IPS-18a (cell line): ENCODE data around the gene ANXA10.
"Not testable (repeated sequence)": the region's sequence is repeated elsewhere in the genome, so short reads cannot be mapped to it uniquely, and the experiment has no call there.

ENCODE experiments used
- H3K27ac ChIP-seq: one replicate; pipeline ENCODE4 v1.5.1; 2013; ENCODE audit warnings: low read length
- H3K27me3 ChIP-seq: one replicate; pipeline ENCODE4 v1.6.1; 2013; ENCODE audit warnings: mild to moderate bottlenecking, low read length; ENCODE audit not compliant: control insufficient read depth, insufficient read depth
- H3K36me3 ChIP-seq: one replicate; pipeline ENCODE4 v1.6.1; 2013; ENCODE audit warnings: low read depth, low read length; ENCODE audit not compliant: control insufficient read depth
- H3K4me1 ChIP-seq: one replicate; pipeline ENCODE4 v1.6.1; 2013; ENCODE audit warnings: low read depth, low read length; ENCODE audit not compliant: control insufficient read depth
- H3K4me3 ChIP-seq: one replicate; pipeline ENCODE4 v1.5.1; 2013; ENCODE audit warnings: low read length
- H3K9ac ChIP-seq: one replicate; pipeline ENCODE4 v1.6.1; 2013; ENCODE audit warnings: mild to moderate bottlenecking, low read length, moderate library complexity
- H3K9me3 ChIP-seq: one replicate; pipeline ENCODE4 v1.6.1; 2013; ENCODE audit warnings: low read depth, low read length; ENCODE audit not compliant: control insufficient read depth

The ANXA10 gene

DNA sequence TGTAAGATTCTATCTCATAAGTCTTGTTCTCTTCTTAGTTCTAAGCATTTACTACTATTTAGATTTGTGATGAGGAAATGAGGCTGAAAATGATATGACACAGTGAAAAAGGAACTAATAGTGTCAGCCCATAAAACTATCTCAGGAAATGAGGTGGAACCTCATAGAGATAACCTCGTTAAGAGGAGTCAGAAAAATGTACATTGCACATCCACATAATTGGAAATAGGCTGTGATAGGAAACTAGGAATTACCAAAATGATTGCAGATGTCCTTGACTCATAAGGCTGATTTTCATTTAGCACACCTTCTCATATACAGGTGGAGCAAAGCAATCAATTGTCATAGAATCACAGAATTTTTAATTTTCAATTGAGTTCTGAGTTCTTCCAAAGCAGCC lies 26.8 kb downstream of the ANXA10 start:
- H3K27me3 ChIP-seq = no peaks in the 10 kb centered on the region
- no peaks in the 10 kb centered on the region for H3K4me1 ChIP-seq
- no peak overlapping the region for H3K9ac ChIP-seq
- no peak overlapping the region for H3K4me3 ChIP-seq
- no peak overlapping the region for H3K27ac ChIP-seq
- H3K36me3 ChIP-seq = no peaks in the 10 kb centered on the region
- H3K9me3 ChIP-seq = no peaks in the 10 kb centered on the region

DNA sequence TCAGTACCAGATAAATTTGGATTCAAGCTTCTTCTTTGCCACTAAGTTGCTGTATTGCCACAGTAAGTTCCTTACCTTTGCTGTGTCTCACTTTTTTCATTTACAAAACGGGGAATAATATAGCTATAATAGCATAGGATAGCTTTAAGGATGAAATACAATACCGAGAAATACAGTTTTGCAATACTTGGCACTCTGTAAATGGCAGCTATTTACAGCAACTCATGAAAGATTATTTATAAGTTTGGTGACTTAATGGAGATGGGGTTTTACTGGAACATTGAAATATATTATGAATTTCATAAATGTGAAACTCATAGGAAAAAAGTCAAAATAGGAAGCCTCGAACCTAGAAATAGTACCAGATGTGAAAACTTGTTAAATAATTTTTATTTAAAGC lies 27.6 kb downstream of the ANXA10 start:
- H3K9ac ChIP-seq = no peak overlapping the region
- H3K27me3 ChIP-seq = no peaks in the 10 kb centered on the region
- no peaks in the 10 kb centered on the region for H3K9me3 ChIP-seq
- no peak overlapping the region for H3K27ac ChIP-seq
- no peaks in the 10 kb centered on the region for H3K4me1 ChIP-seq
- no peaks in the 10 kb centered on the region for H3K36me3 ChIP-seq
- H3K4me3 ChIP-seq = no peak overlapping the region

DNA sequence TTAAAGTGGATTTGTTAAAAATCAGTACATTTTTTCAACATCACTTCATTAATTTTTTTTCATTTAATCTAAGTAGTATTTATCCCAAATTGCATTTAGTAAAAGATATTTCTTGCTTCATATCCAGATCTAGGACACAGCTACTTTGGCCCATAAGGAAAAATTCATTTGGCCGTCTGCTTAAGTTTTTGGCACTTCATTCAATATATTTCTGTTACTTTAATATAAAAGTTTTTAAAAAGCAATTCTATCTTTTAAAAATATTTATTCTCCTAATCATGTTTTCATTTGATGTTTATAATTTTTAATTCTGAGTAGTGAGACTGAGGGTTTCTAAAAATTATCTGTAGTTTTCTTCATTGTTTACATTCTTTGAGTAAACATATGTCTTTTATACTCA lies 28.5 kb downstream of the ANXA10 start:
- H3K27me3 ChIP-seq = no peaks in the 10 kb centered on the region

DNA sequence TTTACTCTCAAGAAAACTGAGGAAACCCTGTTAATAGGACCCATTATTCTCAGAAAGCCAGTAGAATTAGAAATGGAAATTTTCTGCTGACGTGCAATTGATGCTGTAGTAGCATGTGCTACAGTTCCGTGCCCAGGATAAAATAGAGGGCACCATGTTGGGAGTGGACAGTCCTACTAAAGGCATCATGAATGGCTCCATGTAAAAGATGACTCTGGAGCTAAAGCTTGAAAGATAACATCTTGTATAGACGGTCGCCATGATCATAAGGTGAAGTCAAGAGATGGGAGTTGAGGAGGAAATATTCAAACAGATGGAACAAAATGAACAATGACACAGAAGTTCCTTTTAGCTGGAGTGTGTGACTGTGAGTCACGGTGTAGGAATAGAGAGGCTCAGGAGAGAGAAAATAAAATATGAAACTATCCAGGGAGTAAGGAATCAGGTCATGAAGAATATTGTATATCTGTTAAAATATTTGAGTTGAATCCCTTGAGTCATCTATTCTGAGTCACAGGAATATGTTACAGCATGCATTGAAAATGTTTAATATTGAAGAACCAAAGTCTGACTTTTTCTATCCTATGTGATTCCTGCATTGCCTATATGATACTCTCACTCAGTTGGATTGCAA lies 31.8 kb downstream of the ANXA10 start:
- H3K36me3 ChIP-seq = no peaks in the 10 kb centered on the region
- H3K4me1 ChIP-seq = no peaks in the 10 kb centered on the region
- no peak overlapping the region for H3K9ac ChIP-seq
- H3K9me3 ChIP-seq = no peaks in the 10 kb centered on the region
- H3K4me3 ChIP-seq = no peak overlapping the region
- H3K27me3 ChIP-seq = no peaks in the 10 kb centered on the region
- no peak overlapping the region for H3K27ac ChIP-seq

More for the DNA sequence above, 28.5 kb downstream of the ANXA10 start:
- H3K4me1 ChIP-seq = no peaks in the 10 kb centered on the region
- no peaks in the 10 kb centered on the region for H3K9me3 ChIP-seq
- no peak overlapping the region for H3K9ac ChIP-seq
- no peak overlapping the region for H3K27ac ChIP-seq
- H3K36me3 ChIP-seq = no peaks in the 10 kb centered on the region
- no peak overlapping the region for H3K4me3 ChIP-seq

DNA sequence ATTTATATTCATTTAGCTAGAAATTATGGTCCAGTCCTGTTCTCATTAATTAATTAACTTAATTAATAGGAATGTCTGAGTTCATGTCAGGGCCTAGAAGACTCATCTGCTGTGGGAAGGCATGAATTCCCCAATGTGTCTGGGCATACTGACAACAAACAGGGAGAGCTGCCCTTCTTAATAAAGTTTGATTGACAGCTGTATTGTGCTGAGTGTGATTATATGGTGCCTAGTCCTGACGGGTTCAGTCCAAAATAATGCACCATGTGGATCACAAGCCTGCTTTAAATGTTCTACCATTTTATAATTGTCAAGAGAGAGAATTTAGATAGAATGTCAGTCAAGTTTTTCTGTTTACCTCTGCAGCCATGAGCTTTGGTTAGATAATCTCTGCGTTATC lies 34.6 kb downstream of the ANXA10 start:
- Histone ChIP-seq H3K4me1 (no peaks in the 10 kb centered on the region), H3K27ac (no peak overlapping the region), H3K36me3 (no peaks in the 10 kb centered on the region), H3K4me3 (no peak overlapping the region), H3K9ac (no peak overlapping the region), H3K9me3 (no peaks in the 10 kb centered on the region), H3K27me3 (no peaks in the 10 kb centered on the region)

DNA sequence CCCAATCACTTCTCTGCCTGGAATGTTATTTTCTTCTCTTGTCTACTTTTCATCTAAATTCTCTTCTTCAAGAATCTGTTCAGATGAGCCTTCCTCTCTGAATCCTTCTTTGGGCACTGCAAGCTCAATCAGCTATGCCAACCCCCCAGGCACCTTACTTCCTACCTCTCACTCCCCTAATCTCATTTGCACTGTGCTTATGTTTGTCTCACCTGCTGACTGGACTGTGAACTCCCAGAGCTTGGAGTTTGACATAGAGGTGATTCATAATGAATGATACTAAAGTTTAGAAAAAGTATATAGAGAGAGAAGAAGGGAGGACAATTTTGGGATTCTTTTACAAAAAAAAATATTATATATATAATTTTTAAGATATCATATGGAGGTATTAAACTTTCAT lies 36.3 kb downstream of the ANXA10 start:
- H3K9ac ChIP-seq = no peak overlapping the region
- H3K4me3 ChIP-seq = no peak overlapping the region
- H3K36me3 ChIP-seq = no peaks in the 10 kb centered on the region
- H3K27ac ChIP-seq = no peak overlapping the region
- no peaks in the 10 kb centered on the region for H3K4me1 ChIP-seq
- no peaks in the 10 kb centered on the region for H3K9me3 ChIP-seq
- H3K27me3 ChIP-seq = no peaks in the 10 kb centered on the region

DNA sequence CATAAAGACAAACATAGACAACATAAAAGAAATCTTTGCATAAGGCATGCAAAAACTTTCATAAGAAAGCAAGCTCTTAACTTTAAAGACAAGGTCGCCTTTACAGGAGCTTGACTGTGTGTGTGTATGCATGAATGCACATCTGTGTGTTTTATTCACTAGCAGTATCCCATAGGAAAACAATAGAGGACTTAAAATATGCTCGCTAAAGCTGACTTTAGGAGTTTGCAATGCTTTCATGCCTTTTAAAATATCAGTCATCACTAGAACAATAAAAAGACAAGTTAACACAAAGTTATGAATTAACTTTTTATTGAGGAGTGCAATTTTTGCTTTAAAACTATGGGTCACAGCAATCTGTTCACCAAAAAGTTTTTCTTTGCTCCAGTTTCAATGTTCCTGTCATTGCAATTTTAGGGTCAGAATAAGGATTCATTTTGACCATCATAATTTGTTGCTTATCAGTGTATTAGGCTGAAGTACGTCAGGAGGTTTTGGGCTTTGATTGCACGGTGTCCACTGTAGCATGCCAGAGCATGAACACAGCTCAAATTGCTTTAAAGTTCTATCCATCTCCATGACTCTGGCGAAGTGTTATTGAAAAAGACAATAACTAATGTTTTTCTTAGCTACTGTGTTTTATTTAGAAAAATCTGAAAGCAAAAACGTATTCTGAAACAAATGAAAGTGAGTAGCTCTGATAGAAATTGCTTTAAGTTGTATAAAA lies 36.9 kb downstream of the ANXA10 start:
- no peaks in the 10 kb centered on the region for H3K27me3 ChIP-seq
- H3K36me3 ChIP-seq = no peaks in the 10 kb centered on the region
- no peak overlapping the region for H3K27ac ChIP-seq
- no peaks in the 10 kb centered on the region for H3K9me3 ChIP-seq
- no peak overlapping the region for H3K9ac ChIP-seq
- no peak overlapping the region for H3K4me3 ChIP-seq
- H3K4me1 ChIP-seq = no peaks in the 10 kb centered on the region

DNA sequence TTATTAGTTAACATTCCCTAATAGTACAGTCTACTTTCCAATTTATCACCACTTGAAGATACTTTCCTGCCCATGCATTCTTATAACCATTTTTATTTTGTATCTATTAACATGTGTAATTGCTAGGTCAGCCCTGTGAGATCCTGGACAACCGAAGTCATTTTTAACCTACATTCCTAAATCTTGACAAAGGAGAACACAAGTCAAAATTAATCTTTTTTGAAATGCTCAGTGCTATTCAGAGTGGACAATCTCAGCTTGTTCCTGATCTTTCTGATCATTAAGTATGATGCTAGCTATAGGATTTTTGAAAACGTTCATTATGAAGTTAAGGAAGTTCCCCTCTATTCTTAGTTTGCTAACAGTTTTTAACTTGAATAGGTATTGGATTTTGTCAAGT lies 37.5 kb downstream of the ANXA10 start:
- no peak overlapping the region for H3K27ac ChIP-seq
- H3K9ac ChIP-seq = no peak overlapping the region
- no peaks in the 10 kb centered on the region for H3K9me3 ChIP-seq
- H3K36me3 ChIP-seq = no peaks in the 10 kb centered on the region
- no peaks in the 10 kb centered on the region for H3K4me1 ChIP-seq
- H3K27me3 ChIP-seq = no peaks in the 10 kb centered on the region
- H3K4me3 ChIP-seq = no peak overlapping the region

DNA sequence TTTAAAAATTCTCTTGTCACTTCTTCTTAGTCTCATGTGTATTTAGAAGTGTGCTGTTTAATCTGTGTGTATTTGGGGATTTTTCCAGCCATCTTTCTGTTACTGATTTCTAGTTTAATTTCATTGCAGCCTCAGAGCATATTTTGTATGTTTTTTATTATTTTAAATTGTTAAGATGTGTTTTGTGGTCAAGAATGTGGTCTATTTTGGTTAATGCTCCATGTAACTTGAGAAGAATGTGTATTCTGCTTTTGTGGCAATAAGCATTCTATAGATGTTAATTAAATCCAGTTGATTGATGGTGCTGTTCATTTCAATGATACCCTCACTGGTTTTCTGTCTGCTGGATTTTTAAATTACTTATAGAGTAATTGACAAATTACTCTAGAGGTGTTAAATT lies 38.9 kb downstream of the ANXA10 start:
- Histone ChIP-seq H3K36me3 (no peaks in the 10 kb centered on the region), H3K4me1 (no peaks in the 10 kb centered on the region), H3K9ac (no peak overlapping the region), H3K27me3 (no peaks in the 10 kb centered on the region), H3K27ac (no peak overlapping the region), H3K4me3 (no peak overlapping the region), H3K9me3 (no peaks in the 10 kb centered on the region)

DNA sequence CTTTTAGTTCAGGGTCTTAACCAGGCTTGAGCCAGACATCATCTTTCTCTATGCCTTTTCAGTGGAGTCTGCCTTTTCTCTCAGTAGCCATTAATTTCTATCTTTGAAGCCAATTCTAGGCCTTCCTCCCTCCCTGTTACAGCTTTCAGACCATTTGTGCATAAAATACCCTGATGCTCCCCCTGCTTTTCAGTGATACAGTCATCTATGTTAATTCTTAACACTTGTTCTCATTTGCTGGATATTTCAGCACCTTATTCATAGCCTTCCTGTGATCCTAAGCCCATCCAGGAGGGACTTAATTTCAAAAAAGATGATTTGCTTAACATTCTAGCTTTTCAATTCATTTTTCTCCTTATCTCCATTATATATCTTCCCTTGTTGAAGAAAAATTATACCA lies 42.3 kb downstream of the ANXA10 start:
- Histone ChIP-seq H3K9me3 (no peaks in the 10 kb centered on the region), H3K27me3 (no peaks in the 10 kb centered on the region), H3K27ac (no peak overlapping the region), H3K9ac (no peak overlapping the region), H3K4me3 (no peak overlapping the region), H3K36me3 (no peaks in the 10 kb centered on the region), H3K4me1 (no peaks in the 10 kb centered on the region)

DNA sequence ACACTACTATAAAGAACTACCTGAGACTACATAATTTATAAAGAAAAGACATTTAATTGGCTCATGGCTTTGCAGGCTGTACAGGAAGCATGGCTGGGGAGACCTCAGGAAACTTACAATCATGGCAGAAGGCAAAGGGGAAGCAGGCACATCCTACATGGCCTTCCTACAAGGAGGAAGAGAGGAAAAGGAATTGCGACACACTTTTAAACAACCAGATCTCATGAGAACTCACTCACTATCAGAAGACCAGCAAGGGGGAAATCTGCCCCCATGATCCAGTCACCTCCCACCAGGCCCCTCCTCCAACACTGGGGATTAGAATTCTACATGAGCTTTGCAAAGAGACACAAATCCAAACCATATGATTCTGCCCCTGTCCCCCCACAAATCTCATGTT lies 43.5 kb downstream of the ANXA10 start:
- H3K9ac ChIP-seq, H3K4me3 ChIP-seq, H3K4me1 ChIP-seq, H3K9me3 ChIP-seq, H3K36me3 ChIP-seq, H3K27me3 ChIP-seq, H3K27ac ChIP-seq: not testable (repeated sequence)

DNA sequence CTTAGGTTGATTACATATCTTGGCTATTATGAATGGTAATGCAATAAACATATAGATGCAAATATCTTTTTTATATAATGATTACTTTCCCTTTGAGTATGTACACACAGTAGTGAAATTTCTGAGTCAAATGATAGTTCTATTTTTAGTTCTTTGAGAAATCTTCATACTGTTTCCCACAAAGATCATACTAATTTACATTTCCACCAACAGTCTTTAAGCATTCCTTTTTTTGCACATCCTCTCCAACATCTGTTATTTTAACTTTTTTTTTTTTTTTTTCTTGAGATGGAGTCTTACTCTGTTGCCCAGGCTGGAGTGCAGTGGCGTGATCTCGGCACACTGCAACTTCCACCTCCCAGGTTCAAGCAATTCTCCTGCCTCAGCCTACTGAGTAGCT lies 45.4 kb downstream of the ANXA10 start:
- H3K27ac ChIP-seq, H3K4me3 ChIP-seq, H3K36me3 ChIP-seq, H3K9me3 ChIP-seq, H3K9ac ChIP-seq, H3K27me3 ChIP-seq, H3K4me1 ChIP-seq: not testable (repeated sequence)
